K562 (cell line): Measurements from ENCODE around the gene UGT3A1. TPM values are rescaled to one million over a fixed set of nuclear protein-coding genes. Genes with fewer than 3 reads are reported as not detected.

ENCODE experiments used
- ATAC-seq: fragments of 200-7000 bp; cut with Tn5 transposase; 3 replicates; pipeline ENCODE4 v1.9.1; 2020; ENCODE audit warnings: moderate library complexity
- BruUV-seq: library from RNA; stranded (reverse); fragments of 400-500 nt; replicated peaks from 2 replicates; lab custom pipeline; 2021; lab: Mats Ljungman, UMichigan
- CTCF ChIA-PET: fragments of 300-600 bp; formaldehyde crosslinking; extraction: SDS; loops from one replicate; lab custom pipeline; 2021; ENCODE audit warnings: low intra/inter-chr PET ratio; lab: Yijun Ruan, JAX
- POLR2A ChIA-PET: fragments of 300-600, 350-650 bp; sonication (Branson Sonifier 250); formaldehyde crosslinking; extraction: SDS; loops from one replicate; lab custom pipeline; 2021; ENCODE audit warnings: antibody characterized with exemption, inconsistent platforms; lab: Yijun Ruan, JAX
- DNase-seq, 4 experiments: peaks; one replicate each; pipeline versions ENCODE4 v3.0.0 to v3.0.0-alpha.2; 2011 to 2018; ENCODE audit warnings: low spot score in 3 of 4, mixed read lengths in 3 of 4; ENCODE audit errors: extremely low read depth in 1 of 4
- FAIRE-seq: peaks from 2 replicates; lab custom pipeline; 2011; peaks lifted over from hg19 to GRCh38; lab: Jason Lieb, UNC
- H2AFZ ChIP-seq: 2 replicates; pipeline ENCODE4 v1.6.0; 2011; ENCODE audit warnings: low read depth, low read length, control low read depth, inconsistent platforms
- H3K27ac ChIP-seq: fragments of 200-600 bp; 3 replicates; pipeline ENCODE4 v1.8.0; 2011; ENCODE audit warnings: low read depth, mild to moderate bottlenecking, control low read depth, inconsistent platforms, low read length, moderate library complexity, mixed read lengths; ENCODE audit errors: extremely low read depth
- H3K27me3 ChIP-seq, 2 experiments: fragments of 300-600 bp in 1 of 2; 2 replicates in 1 of 2; 3 replicates in 1 of 2; pipeline versions ENCODE4 v1.6.0 to v1.8.0; 2011; ENCODE audit warnings: inconsistent platforms in 2 of 2, low read length in 2 of 2, mild to moderate bottlenecking in 1 of 2, mixed read lengths in 1 of 2, moderate library complexity in 1 of 2; ENCODE audit not compliant: control insufficient read depth in 2 of 2, insufficient read depth in 2 of 2
- H3K36me3 ChIP-seq: fragments of 300-600 bp; 3 replicates; pipeline ENCODE4 v1.8.0; 2011; ENCODE audit warnings: mild to moderate bottlenecking, low read length, inconsistent platforms; ENCODE audit not compliant: control insufficient read depth, insufficient read depth
- H3K4me1 ChIP-seq, 2 experiments: fragments of 200-600 bp in 1 of 2; replicated peaks in 1 of 2; 2 replicates in 1 of 2; 3 replicates in 1 of 2; pipeline versions ENCODE4 v1.5.1 to v1.8.0; 2011; ENCODE audit warnings: inconsistent platforms in 2 of 2, low read length in 2 of 2, mild to moderate bottlenecking in 1 of 2, mixed read lengths in 1 of 2, moderate library complexity in 1 of 2; ENCODE audit not compliant: control insufficient read depth in 2 of 2, insufficient read depth in 2 of 2
- H3K4me2 ChIP-seq: 2 replicates; pipeline ENCODE4 v1.6.1; 2011; ENCODE audit warnings: low read length, control low read depth, inconsistent platforms, mixed read lengths; ENCODE audit not compliant: insufficient read depth
- H3K4me3 ChIP-seq: fragments of 200-600 bp; sonication (generic), shearing (Covaris generic); 2 replicates; pipeline ENCODE4 v1.5.1; 2016; ENCODE audit warnings: control low read depth, inconsistent platforms
- H3K79me2 ChIP-seq: fragments of 200-600 bp; 3 replicates; pipeline ENCODE4 v1.8.0; 2011; ENCODE audit warnings: low read length, inconsistent platforms; ENCODE audit not compliant: control insufficient read depth, insufficient read depth
- H3K9ac ChIP-seq, 2 experiments: 2 replicates each; pipeline versions ENCODE4 v1.6.0 to v1.6.1; 2011; ENCODE audit warnings: low read depth in 2 of 2, low read length in 2 of 2, control low read depth in 1 of 2, inconsistent platforms in 1 of 2, mild to moderate bottlenecking in 1 of 2, mixed read lengths in 1 of 2; ENCODE audit not compliant: insufficient read depth in 1 of 2
- H3K9me1 ChIP-seq: one replicate; pipeline ENCODE4 v1.6.0; 2011; ENCODE audit warnings: inconsistent platforms, mild to moderate bottlenecking, low read length, moderate library complexity; ENCODE audit not compliant: control insufficient read depth, insufficient read depth
- H3K9me3 ChIP-seq: replicated peaks from 2 replicates; pipeline ENCODE4 v1.5.1; 2011; ENCODE audit warnings: low read depth, low read length, inconsistent platforms; ENCODE audit not compliant: control insufficient read depth, insufficient read depth
- H4K20me1 ChIP-seq: replicated peaks from 2 replicates; pipeline ENCODE4 v1.6.1; 2011; ENCODE audit warnings: low read length, inconsistent platforms, mixed read lengths; ENCODE audit not compliant: control insufficient read depth, insufficient read depth
- BDP1 ChIP-seq: IDR thresholded peaks from 3 replicates; pipeline ENCODE4 v1.6.1; 2011; ENCODE audit not compliant: insufficient read length, insufficient read depth
- CTCF ChIP-seq, 3 experiments: IDR thresholded peaks in 2 of 3; conservative IDR thresholded peaks in 1 of 3; 2 replicates each; pipeline ENCODE4 v1.5.1; 2011 to 2012; ENCODE audit warnings: low read length in 3 of 3, mild to moderate bottlenecking in 3 of 3, control low read depth in 2 of 3, improper control_type of control experiment in 1 of 3, inconsistent platforms in 1 of 3, low read depth in 1 of 3, mixed read lengths in 1 of 3, moderate library complexity in 1 of 3; ENCODE audit not compliant: insufficient read depth in 2 of 3
- E2F6 ChIP-seq, 2 experiments: IDR thresholded peaks; 2 replicates each; pipeline ENCODE4 v1.6.1; 2011; ENCODE audit warnings: borderline replicate concordance in 1 of 2, control low read depth in 1 of 2, low read depth in 1 of 2, low read length in 1 of 2, mild to moderate bottlenecking in 1 of 2, mixed read lengths in 1 of 2, moderate library complexity in 1 of 2; ENCODE audit not compliant: insufficient read depth in 1 of 2, insufficient read length in 1 of 2, poor library complexity in 1 of 2, severe bottlenecking in 1 of 2; ENCODE audit errors: extremely low read depth in 1 of 2
- HNRNPLL ChIP-seq: fragments of 200-400 bp; formaldehyde crosslinking; IDR thresholded peaks from 2 replicates; pipeline ENCODE4 v1.6.1; 2017; ENCODE audit warnings: low read length, low read depth, mild to moderate bottlenecking; ENCODE audit not compliant: poor library complexity, severe bottlenecking
- RCOR1 ChIP-seq, 2 experiments: IDR thresholded peaks; 2 replicates each; pipeline ENCODE4 v1.6.1; 2012; ENCODE audit warnings: low read depth in 2 of 2, low read length in 2 of 2, borderline replicate concordance in 1 of 2, improper control_type of control experiment in 1 of 2
- TAF9B ChIP-seq: fragments of 450-650 bp; IDR thresholded peaks from 2 replicates; pipeline ENCODE4 v1.6.1; 2018; ENCODE audit warnings: mild to moderate bottlenecking; ENCODE audit not compliant: partially characterized antibody
- ZNF311 ChIP-seq: fragments of 250-450 bp; sonication (Bioruptor Pico); IDR thresholded peaks from 2 replicates; pipeline ENCODE4 v1.4.0; 2020; ENCODE audit warnings: mild to moderate bottlenecking, moderate library complexity
- WGBS: fragments of 100-300 bp; shearing (Covaris generic); methylation state at CpG from one replicate; pipeline ENCODE4 v1.1.6; 2016; ENCODE audit warnings: low coverage, mixed read lengths; ENCODE audit not compliant: insufficient coverage; ENCODE audit errors: missing lambda C conversion rate; 5-methylcytosine and 5-hydroxymethylcytosine counted together
- in situ Hi-C: fragments of 300-500 bp; cut with MboI; formaldehyde crosslinking; loops from 4 replicates; pipeline ENCODE4 v1.15.0; 2018; ENCODE audit warnings: inconsistent platforms, mixed read lengths
- intact Hi-C: fragments of 100-400 bp; cut with micrococcal nuclease; formaldehyde crosslinking; loops from 2 replicates; pipeline ENCODE4 v1.14.2; 2022
- polyA plus RNA-seq, 8 experiments: library from polyadenylated mRNA; depleted of rRNA in 4 of 8; stranded (reverse) in 5 of 8; unstranded in 3 of 8; fragments of >200 nt; fragmentation: Nextera tagmentation in 2 of 8; fragmentation: Illumina TruSeq in 1 of 8; extraction: Ambion mirVana in 2 of 8; extraction: Trizol in 1 of 8; gene quantifications; 2 replicates each; pipeline versions ENCODE4 v1.2.1 to v1.2.3, GENCODE V29; 2011 to 2014; ENCODE audit warnings: inconsistent platforms in 1 of 8, missing spikeins in 1 of 8
- total RNA-seq, 7 experiments: library from RNA; depleted of rRNA in 6 of 7; stranded (reverse); fragments of >200 nt in 6 of 7; fragmentation: Illumina TruSeq in 2 of 7; extraction: Trizol in 2 of 7; gene quantifications; 2 replicates each; pipeline versions ENCODE4 v1.2.1 to v1.2.3, GENCODE V29; 2011 to 2021; ENCODE audit warnings: low replicate concordance in 1 of 7
- TF ChIP-seq, protein P1 (sequence below), 3 experiments: fragments of 200-800 bp in 1 of 3; fragments of 250-450 bp in 1 of 3; fragments of 450-650 bp in 1 of 3; sonication (Bioruptor Pico) in 1 of 3; sonication (Bioruptor generic) in 1 of 3; formaldehyde crosslinking in 1 of 3; IDR thresholded peaks; 2 replicates each; pipeline versions ENCODE4 v1.6.1 to v1.8.0; 2016 to 2022; ENCODE audit warnings: mild to moderate bottlenecking in 2 of 3, missing genetic modification characterization in 2 of 3, missing compliant biosample characterization in 1 of 3, moderate library complexity in 1 of 3

UGT3A1 gene
- total and polyA plus RNA-seq, 9 of the 15 experiments (the other 6 are each of a cell fraction or from before 2014, with no cell fraction given) = not detected

- TF ChIP-seq, protein P1, sequence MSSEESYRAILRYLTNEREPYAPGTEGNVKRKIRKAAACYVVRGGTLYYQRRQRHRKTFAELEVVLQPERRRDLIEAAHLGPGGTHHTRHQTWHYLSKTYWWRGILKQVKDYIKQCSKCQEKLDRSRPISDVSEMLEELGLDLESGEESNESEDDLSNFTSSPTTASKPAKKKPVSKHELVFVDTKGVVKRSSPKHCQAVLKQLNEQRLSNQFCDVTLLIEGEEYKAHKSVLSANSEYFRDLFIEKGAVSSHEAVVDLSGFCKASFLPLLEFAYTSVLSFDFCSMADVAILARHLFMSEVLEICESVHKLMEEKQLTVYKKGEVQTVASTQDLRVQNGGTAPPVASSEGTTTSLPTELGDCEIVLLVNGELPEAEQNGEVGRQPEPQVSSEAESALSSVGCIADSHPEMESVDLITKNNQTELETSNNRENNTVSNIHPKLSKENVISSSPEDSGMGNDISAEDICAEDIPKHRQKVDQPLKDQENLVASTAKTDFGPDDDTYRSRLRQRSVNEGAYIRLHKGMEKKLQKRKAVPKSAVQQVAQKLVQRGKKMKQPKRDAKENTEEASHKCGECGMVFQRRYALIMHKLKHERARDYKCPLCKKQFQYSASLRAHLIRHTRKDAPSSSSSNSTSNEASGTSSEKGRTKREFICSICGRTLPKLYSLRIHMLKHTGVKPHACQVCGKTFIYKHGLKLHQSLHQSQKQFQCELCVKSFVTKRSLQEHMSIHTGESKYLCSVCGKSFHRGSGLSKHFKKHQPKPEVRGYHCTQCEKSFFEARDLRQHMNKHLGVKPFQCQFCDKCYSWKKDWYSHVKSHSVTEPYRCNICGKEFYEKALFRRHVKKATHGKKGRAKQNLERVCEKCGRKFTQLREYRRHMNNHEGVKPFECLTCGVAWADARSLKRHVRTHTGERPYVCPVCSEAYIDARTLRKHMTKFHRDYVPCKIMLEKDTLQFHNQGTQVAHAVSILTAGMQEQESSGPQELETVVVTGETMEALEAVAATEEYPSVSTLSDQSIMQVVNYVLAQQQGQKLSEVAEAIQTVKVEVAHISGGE (CRISPR knock-in tag; IDR thresholded peaks at IDR 0.05) = no peak
Observed at GRCh38 chr5:35926389-35927051, 64.7 kb downstream of the UGT3A1 start (continued).

DNA sequence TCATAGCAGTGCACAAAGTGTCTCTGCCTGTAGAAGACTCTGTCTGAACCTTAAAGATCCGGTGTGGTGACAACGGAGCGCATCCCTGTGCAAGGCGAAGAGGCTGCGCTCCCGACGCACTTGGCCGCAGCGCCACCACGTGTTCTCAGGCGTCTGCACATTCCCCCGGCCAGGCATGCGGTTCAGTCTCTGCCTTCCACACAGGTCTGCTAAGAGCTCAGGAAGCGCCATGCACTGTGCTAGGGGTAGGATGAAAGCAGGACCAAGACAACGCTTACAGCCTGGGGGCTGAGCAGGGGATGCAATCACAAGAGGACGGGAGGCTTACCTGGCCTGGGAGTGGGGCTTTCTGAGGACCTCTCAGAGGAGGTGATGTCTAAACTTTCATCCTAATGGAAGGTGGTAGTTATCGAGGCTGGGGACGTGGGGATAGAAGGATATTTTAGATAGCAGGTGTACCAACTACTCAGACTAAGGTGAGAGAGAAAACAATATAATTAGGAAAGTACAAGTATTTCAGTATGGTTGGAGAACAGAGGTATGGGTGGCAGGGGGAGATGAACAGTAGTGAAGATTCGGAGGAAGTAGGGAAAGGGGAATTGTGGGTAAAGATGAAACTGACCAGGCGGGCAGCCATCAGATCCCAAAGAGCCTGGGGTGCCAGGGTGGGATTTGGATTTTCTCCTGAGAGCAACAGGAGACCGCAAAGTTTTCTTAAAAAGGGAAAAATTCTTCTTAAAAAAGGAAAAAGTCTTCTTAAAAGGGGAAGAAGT lies 66.1 kb downstream of the UGT3A1 start:
- Histone ChIP-seq H3K27me3 (peaks cover 0 to 5% of the 10 kb centered on the region in 2 experiments; a peak in 1 of 5 replicates), H3K27ac (no peak overlapping the region), H3K79me2 (no peaks in the 10 kb centered on the region), H3K9me3 (no peaks in the 10 kb centered on the region), H2AFZ (no peak overlapping the region), H3K4me2 (no peak overlapping the region), H3K4me1 (no peaks in the 10 kb centered on the region), H4K20me1 (no peaks in the 10 kb centered on the region), H3K9me1 (no peaks in the 10 kb centered on the region), H3K36me3 (no peaks in the 10 kb centered on the region), H3K9ac (no peak overlapping the region), H3K4me3 (no peak overlapping the region)
- intact Hi-C loops = loop anchor here (5.0 kb wide), 3 partner anchors 273 to 1453 kb away; no protein-coding TSS in a partner anchor
- peak; percentile 78 for FAIRE-seq
- peak; percentile 18 to 62 (median 40) for DNase-seq
- WGBS = 3% methylated on average over 21 of the region's 21 CpGs
- ChIA-PET POLR2A (no interaction called here), CTCF (interaction anchor here (1.0 to 3.6 kb wide), 2 partner anchors 835 to 1451 kb away, joined by 5 to 33 read pairs; no protein-coding TSS in a partner anchor)
- peak; percentile 94 for ATAC-seq
- no TSS peak for BruUV-seq
- in situ Hi-C loops = loop anchor here (5.0 kb wide), 2 partner anchors 833 to 1448 kb away; no protein-coding TSS in a partner anchor
- TF ChIP-seq BDP1 = no peak
- TF ChIP-seq TAF9B = no peak
- TF ChIP-seq HNRNPLL = peak; percentile 80
- TF ChIP-seq CTCF (IDR thresholded peaks at IDR 0.05 in 2 of 3, conservative IDR thresholded peaks at IDR 0.05 in 1 of 3; ENCODE audit: insufficient read depth in 2 of 3, low read depth in 1 of 3, low read length in 3 of 3) = peak; percentile 59 to 79 (median 75)
- 0 out of 4 replicates have a peak, but pooled peaks of 1 of the 2 experiments have one; percentile 26 for TF ChIP-seq RCOR1 (IDR thresholded peaks at IDR 0.05; ENCODE audit: borderline replicate concordance in 1 of 2, low read depth in 2 of 2, low read length in 2 of 2)
- peak in 1 of 2 experiments; percentile 54 for TF ChIP-seq E2F6 (IDR thresholded peaks at IDR 0.05; ENCODE audit: borderline replicate concordance in 1 of 2, extremely low read depth in 1 of 2, insufficient read depth in 1 of 2, insufficient read length in 1 of 2, low read depth in 1 of 2, low read length in 1 of 2, poor library complexity in 1 of 2, severe bottlenecking in 1 of 2)
- TF ChIP-seq ZNF311 = no peak
